Smooth muscle cell (in vitro differentiated cells): ENCODE data around the gene PIGA. TPM values are rescaled to one million over a fixed set of nuclear protein-coding genes. Genes with fewer than 3 reads are reported as not detected.

Experiments used
- DNase-seq: peaks from one replicate; lab custom pipeline; 2025; ENCODE audit not compliant: unreplicated experiment; lab: John Stamatoyannopoulos, UW
- H2AFZ ChIP-seq: fragments of 200-600 bp; sonication (generic); 2 replicates; pipeline ENCODE4 v1.6.0; 2016; ENCODE audit warnings: antibody characterized with exemption, low read depth, mild to moderate bottlenecking
- H3F3A ChIP-seq: fragments of 200-600 bp; sonication (generic); 2 replicates; pipeline ENCODE4 v1.6.0; 2017; ENCODE audit warnings: antibody characterized with exemption, low read depth
- H3K27ac ChIP-seq: fragments of 200-600 bp; sonication (generic); 2 replicates; pipeline ENCODE4 v1.5.1; 2016; ENCODE audit warnings: low read depth, mild to moderate bottlenecking
- H3K27me3 ChIP-seq: fragments of 200-600 bp; sonication (generic); 2 replicates; pipeline ENCODE4 v1.6.1; 2016; ENCODE audit warnings: low read depth, mild to moderate bottlenecking
- H3K36me3 ChIP-seq: fragments of 200-600 bp; sonication (generic); 2 replicates; pipeline ENCODE4 v1.5.1; 2016; ENCODE audit warnings: low read depth
- H3K4me1 ChIP-seq: fragments of 200-600 bp; sonication (generic); 2 replicates; pipeline ENCODE4 v1.5.1; 2016; ENCODE audit warnings: low read depth
- H3K4me2 ChIP-seq: fragments of 200-600 bp; sonication (generic); 2 replicates; pipeline ENCODE4 v1.6.0; 2016; ENCODE audit warnings: mild to moderate bottlenecking
- H3K4me3 ChIP-seq: fragments of 200-600 bp; sonication (generic); 2 replicates; pipeline ENCODE4 v1.5.1; 2016; ENCODE audit warnings: mild to moderate bottlenecking
- H3K79me2 ChIP-seq: fragments of 200-600 bp; sonication (generic); 2 replicates; pipeline ENCODE4 v1.6.0; 2016; ENCODE audit warnings: low read depth, mild to moderate bottlenecking
- H3K9ac ChIP-seq: fragments of 200-600 bp; sonication (generic); 2 replicates; pipeline ENCODE4 v1.6.0; 2016; ENCODE audit warnings: low read depth
- H3K9me3 ChIP-seq: fragments of 200-600 bp; sonication (generic); replicated peaks from 2 replicates; pipeline ENCODE4 v1.5.1; 2016; ENCODE audit warnings: low read depth
- H4K20me1 ChIP-seq: fragments of 200-600 bp; sonication (generic); 2 replicates; pipeline ENCODE4 v1.6.0; 2016; ENCODE audit warnings: low read depth
- CTCF ChIP-seq: fragments of 200-600 bp; sonication (generic); IDR thresholded peaks from 2 replicates; pipeline ENCODE4 v1.5.1; 2017; ENCODE audit warnings: borderline replicate concordance, mild to moderate bottlenecking, antibody characterized with exemption; ENCODE audit not compliant: insufficient read depth, poor library complexity, severe bottlenecking
- WGBS: methylation state at CpG from one replicate; pipeline ENCODE4 v1.1.7; 2016; ENCODE audit warnings: low lambda C conversion rate; 5-methylcytosine and 5-hydroxymethylcytosine counted together
- polyA plus RNA-seq: library from polyadenylated mRNA; unstranded; fragments of >200 nt; fragmentation: Nextera tagmentation; extraction: Ambion mirVana; gene quantifications from 2 replicates; pipeline ENCODE4 v1.2.1, GENCODE V29; 2016
- total RNA-seq: library from RNA; depleted of rRNA; stranded (reverse); fragments of >200 nt; gene quantifications from 2 replicates; pipeline ENCODE4 v1.2.3, GENCODE V29; 2014

PIGA gene
- total and polyA plus RNA-seq, 2 experiments from 2014 or later: 4.6 to 13.3 TPM

GRCh38 chrX:15345976-15346375 is 10.7 kb upstream of the PIGA start:
- Histone ChIP-seq H3K9ac (no peak overlapping the region), H3K4me1 (peaks cover 7% of the 10 kb centered on the region), H3K27me3 (no peaks in the 10 kb centered on the region), H3K9me3 (no peaks in the 10 kb centered on the region), H3K4me3 (no peak overlapping the region), H2AFZ (no peak overlapping the region), H3K36me3 (no peaks in the 10 kb centered on the region), H3K4me2 (no peak overlapping the region), H4K20me1 (no peaks in the 10 kb centered on the region), H3F3A (no peaks in the 10 kb centered on the region), H3K79me2 (no peaks in the 10 kb centered on the region), H3K27ac (no peak overlapping the region)
- no peak for TF ChIP-seq CTCF
- 81% methylated on average over 3 of the region's 3 CpGs for WGBS
- no peak for DNase-seq

- no peak for TF ChIP-seq CTCF
- H3K9ac ChIP-seq: no peak overlapping the region
- H3F3A ChIP-seq: no peaks in the 10 kb centered on the region
- no peaks in the 10 kb centered on the region for H3K4me1 ChIP-seq
- no peaks in the 10 kb centered on the region for H3K36me3 ChIP-seq
- no peaks in the 10 kb centered on the region for H3K9me3 ChIP-seq
- no peak overlapping the region for H3K4me3 ChIP-seq
- no peak for DNase-seq
- no peaks in the 10 kb centered on the region for H3K27me3 ChIP-seq
- H3K79me2 ChIP-seq: no peaks in the 10 kb centered on the region
- H4K20me1 ChIP-seq: no peaks in the 10 kb centered on the region
- no peak overlapping the region for H2AFZ ChIP-seq
- no peak overlapping the region for H3K4me2 ChIP-seq
- no peak overlapping the region for H3K27ac ChIP-seq
Measured at GRCh38 chrX:15344106-15344505, 8.8 kb upstream of the PIGA start.

GRCh38 chrX:15343075-15343476 is 7.8 kb upstream of the PIGA start:
- no peaks in the 10 kb centered on the region for H3K36me3 ChIP-seq
- no peaks in the 10 kb centered on the region for H3K27me3 ChIP-seq
- no peaks in the 10 kb centered on the region for H3K4me1 ChIP-seq
- no peaks in the 10 kb centered on the region for H3K9me3 ChIP-seq
- no peaks in the 10 kb centered on the region for H3F3A ChIP-seq
- H2AFZ ChIP-seq: no peak overlapping the region
- H3K9ac ChIP-seq: no peak overlapping the region
- no peak for TF ChIP-seq CTCF
- no peaks in the 10 kb centered on the region for H4K20me1 ChIP-seq
- H3K79me2 ChIP-seq: no peaks in the 10 kb centered on the region
- 50% methylated on average over 5 of the region's 5 CpGs for WGBS
- no peak overlapping the region for H3K27ac ChIP-seq
- no peak overlapping the region for H3K4me2 ChIP-seq
- DNase-seq: no peak
- H3K4me3 ChIP-seq: no peak overlapping the region

- no peaks in the 10 kb centered on the region for H3K79me2 ChIP-seq
- 93% methylated on average over 2 of the region's 2 CpGs for WGBS
- no peak overlapping the region for H3K4me2 ChIP-seq
- no peak for DNase-seq
- no peak for TF ChIP-seq CTCF
- H3K9ac ChIP-seq: no peak overlapping the region
- no peaks in the 10 kb centered on the region for H4K20me1 ChIP-seq
- H3K4me1 ChIP-seq: no peaks in the 10 kb centered on the region
- no peak overlapping the region for H3K4me3 ChIP-seq
- no peaks in the 10 kb centered on the region for H3F3A ChIP-seq
- no peak overlapping the region for H2AFZ ChIP-seq
- H3K36me3 ChIP-seq: no peaks in the 10 kb centered on the region
- H3K27me3 ChIP-seq: peaks cover 8% of the 10 kb centered on the region
- no peak overlapping the region for H3K27ac ChIP-seq
- H3K9me3 ChIP-seq: no peaks in the 10 kb centered on the region
Measured at GRCh38 chrX:15340867-15341266, 5.5 kb upstream of the PIGA start.
